ENCODE data around the gene DNM3. TPM values are rescaled to one million over a fixed set of nuclear protein-coding genes. Genes with fewer than 3 reads are reported as not detected.

The DNM3 gene
- total and polyA plus RNA-seq, 12 donors, result 7.2 to 78.6 (median 18.4) TPM

- DNase-seq, result no peak
- TF ChIP-seq, protein P1, sequence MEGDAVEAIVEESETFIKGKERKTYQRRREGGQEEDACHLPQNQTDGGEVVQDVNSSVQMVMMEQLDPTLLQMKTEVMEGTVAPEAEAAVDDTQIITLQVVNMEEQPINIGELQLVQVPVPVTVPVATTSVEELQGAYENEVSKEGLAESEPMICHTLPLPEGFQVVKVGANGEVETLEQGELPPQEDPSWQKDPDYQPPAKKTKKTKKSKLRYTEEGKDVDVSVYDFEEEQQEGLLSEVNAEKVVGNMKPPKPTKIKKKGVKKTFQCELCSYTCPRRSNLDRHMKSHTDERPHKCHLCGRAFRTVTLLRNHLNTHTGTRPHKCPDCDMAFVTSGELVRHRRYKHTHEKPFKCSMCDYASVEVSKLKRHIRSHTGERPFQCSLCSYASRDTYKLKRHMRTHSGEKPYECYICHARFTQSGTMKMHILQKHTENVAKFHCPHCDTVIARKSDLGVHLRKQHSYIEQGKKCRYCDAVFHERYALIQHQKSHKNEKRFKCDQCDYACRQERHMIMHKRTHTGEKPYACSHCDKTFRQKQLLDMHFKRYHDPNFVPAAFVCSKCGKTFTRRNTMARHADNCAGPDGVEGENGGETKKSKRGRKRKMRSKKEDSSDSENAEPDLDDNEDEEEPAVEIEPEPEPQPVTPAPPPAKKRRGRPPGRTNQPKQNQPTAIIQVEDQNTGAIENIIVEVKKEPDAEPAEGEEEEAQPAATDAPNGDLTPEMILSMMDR (IDR thresholded peaks at IDR 0.05), result no peak
- no peak for TF ChIP-seq POLR2A (IDR thresholded peaks at IDR 0.05)
- H3K4me1 ChIP-seq (replicated peaks in 1 of 2), result peaks cover 14 to 24% of the 10 kb centered on the region in 2 donors
- no peak overlapping the region for H3K4me3 ChIP-seq
- WGBS, 4 donors, result 98 to 99% (median 98%) methylated on average over 2 of the region's 2 CpGs
- H3K27me3 ChIP-seq, result no peaks in the 10 kb centered on the region
- H3K9me3 ChIP-seq (replicated peaks in 1 of 3), result no peaks in the 10 kb centered on the region
- H3K36me3 ChIP-seq (replicated peaks in 1 of 2), result no peaks in the 10 kb centered on the region
- H3K27ac ChIP-seq, result no peak overlapping the region
- intact Hi-C loops (cut with DNase I), result no loop called here
Measured at GRCh38 chr1:172326136-172326535, 484.8 kb downstream of the DNM3 start.

GRCh38 chr1:172328266-172328665 is 487.0 kb downstream of the DNM3 start:
- TF ChIP-seq, protein P1 (IDR thresholded peaks at IDR 0.05), result no peak
- TF ChIP-seq POLR2A (IDR thresholded peaks at IDR 0.05), result no peak
- H3K4me1 ChIP-seq (replicated peaks in 1 of 2), result peaks cover under 1 to 5% of the 10 kb centered on the region in 2 donors
- intact Hi-C loops (cut with DNase I), result no loop called here
- no peak overlapping the region for H3K27ac ChIP-seq
- H3K4me3 ChIP-seq, result no peak overlapping the region
- no peaks in the 10 kb centered on the region for H3K9me3 ChIP-seq (replicated peaks in 1 of 3)
- H3K36me3 ChIP-seq (replicated peaks in 1 of 2), result no peaks in the 10 kb centered on the region
- 90 to 97% (median 95%) methylated on average over 4 of the region's 4 CpGs for WGBS, 4 donors
- no peaks in the 10 kb centered on the region for H3K27me3 ChIP-seq
- DNase-seq, result no peak

GRCh38 chr1:172332230-172332629 is 490.9 kb downstream of the DNM3 start:
- no peaks in the 10 kb centered on the region for H3K27me3 ChIP-seq
- 95 to 98% (median 97%) methylated on average over 4 of the region's 4 CpGs for WGBS, 4 donors
- intact Hi-C loops (cut with DNase I), result no loop called here
- no peak overlapping the region for H3K27ac ChIP-seq
- no peak for TF ChIP-seq POLR2A (IDR thresholded peaks at IDR 0.05)
- TF ChIP-seq, protein P1 (IDR thresholded peaks at IDR 0.05), result no peak
- no peak for DNase-seq
- no peaks in the 10 kb centered on the region for H3K36me3 ChIP-seq (replicated peaks in 1 of 2)
- no peak overlapping the region for H3K4me3 ChIP-seq
- no peaks in the 10 kb centered on the region for H3K9me3 ChIP-seq (replicated peaks in 1 of 3)
- H3K4me1 ChIP-seq (replicated peaks in 1 of 2), result no peaks in the 10 kb centered on the region

GRCh38 chr1:172335377-172335776 is 494.1 kb downstream of the DNM3 start:
- no peaks in the 10 kb centered on the region for H3K36me3 ChIP-seq (replicated peaks in 1 of 2)
- H3K27me3 ChIP-seq, result no peaks in the 10 kb centered on the region
- no peak overlapping the region for H3K4me3 ChIP-seq
- no peak for DNase-seq
- intact Hi-C loops (cut with DNase I), result no loop called here
- no peak for TF ChIP-seq POLR2A (IDR thresholded peaks at IDR 0.05)
- TF ChIP-seq, protein P1 (IDR thresholded peaks at IDR 0.05), result no peak
- H3K4me1 ChIP-seq (replicated peaks in 1 of 2), result no peaks in the 10 kb centered on the region
- H3K27ac ChIP-seq, result no peak overlapping the region
- H3K9me3 ChIP-seq (replicated peaks in 1 of 3), result no peaks in the 10 kb centered on the region

All from adrenal gland (tissue), 12 donors.